HFF-Myc (cell line): ENCODE data around the gene ILK.

ENCODE experiments used
- DNase-seq: peaks from one replicate; pipeline ENCODE4 v3.0.0-alpha.2; 2011; ENCODE audit warnings: low read depth; ENCODE audit errors: extremely low read depth
- H3K4me3 ChIP-seq: replicated peaks from 2 replicates; pipeline ENCODE4 v1.5.1; 2011; ENCODE audit warnings: low read depth, mild to moderate bottlenecking, control low read depth, low read length
- CTCF ChIP-seq: IDR thresholded peaks from 2 replicates; pipeline ENCODE4 v1.5.1; 2012; ENCODE audit warnings: mild to moderate bottlenecking, low read depth, low read length, control low read depth; ENCODE audit errors: missing control alignments

ILK gene

GRCh38 chr11:6584528-6584927 is 19.0 kb upstream of the ILK start:
- no peak for TF ChIP-seq CTCF
- no peak overlapping the region for H3K4me3 ChIP-seq
- no peak for DNase-seq

- no peak for TF ChIP-seq CTCF
- no peak overlapping the region for H3K4me3 ChIP-seq
- DNase-seq = no peak
Observed at GRCh38 chr11:6586434-6587359, 16.9 kb upstream of the ILK start.

GRCh38 chr11:6587360-6587953 is 16.1 kb upstream of the ILK start:
- TF ChIP-seq CTCF = no peak
- DNase-seq = no peak
- no peak overlapping the region for H3K4me3 ChIP-seq

- DNase-seq = no peak
- H3K4me3 ChIP-seq = no peak overlapping the region
- no peak for TF ChIP-seq CTCF
Observed at GRCh38 chr11:6588018-6588417, 15.6 kb upstream of the ILK start.

GRCh38 chr11:6594142-6594768 is 9.3 kb upstream of the ILK start:
- no peak overlapping the region for H3K4me3 ChIP-seq
- no peak for DNase-seq
- no peak for TF ChIP-seq CTCF

GRCh38 chr11:6596239-6596877 is 7.2 kb upstream of the ILK start:
- DNase-seq = no peak
- no peak overlapping the region for H3K4me3 ChIP-seq
- TF ChIP-seq CTCF = no peak
